ENCODE results near the gene CEP70. TPM values are rescaled to one million over a fixed set of nuclear protein-coding genes. Genes with fewer than 3 reads are reported as not detected.

Gene CEP70, protein sequence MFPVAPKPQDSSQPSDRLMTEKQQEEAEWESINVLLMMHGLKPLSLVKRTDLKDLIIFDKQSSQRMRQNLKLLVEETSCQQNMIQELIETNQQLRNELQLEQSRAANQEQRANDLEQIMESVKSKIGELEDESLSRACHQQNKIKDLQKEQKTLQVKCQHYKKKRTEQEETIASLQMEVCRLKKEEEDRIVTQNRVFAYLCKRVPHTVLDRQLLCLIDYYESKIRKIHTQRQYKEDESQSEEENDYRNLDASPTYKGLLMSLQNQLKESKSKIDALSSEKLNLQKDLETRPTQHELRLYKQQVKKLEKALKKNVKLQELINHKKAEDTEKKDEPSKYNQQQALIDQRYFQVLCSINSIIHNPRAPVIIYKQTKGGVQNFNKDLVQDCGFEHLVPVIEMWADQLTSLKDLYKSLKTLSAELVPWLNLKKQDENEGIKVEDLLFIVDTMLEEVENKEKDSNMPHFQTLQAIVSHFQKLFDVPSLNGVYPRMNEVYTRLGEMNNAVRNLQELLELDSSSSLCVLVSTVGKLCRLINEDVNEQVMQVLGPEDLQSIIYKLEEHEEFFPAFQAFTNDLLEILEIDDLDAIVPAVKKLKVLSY
- total RNA-seq: 23.8 and 26.3 TPM in 2 replicates

DNA sequence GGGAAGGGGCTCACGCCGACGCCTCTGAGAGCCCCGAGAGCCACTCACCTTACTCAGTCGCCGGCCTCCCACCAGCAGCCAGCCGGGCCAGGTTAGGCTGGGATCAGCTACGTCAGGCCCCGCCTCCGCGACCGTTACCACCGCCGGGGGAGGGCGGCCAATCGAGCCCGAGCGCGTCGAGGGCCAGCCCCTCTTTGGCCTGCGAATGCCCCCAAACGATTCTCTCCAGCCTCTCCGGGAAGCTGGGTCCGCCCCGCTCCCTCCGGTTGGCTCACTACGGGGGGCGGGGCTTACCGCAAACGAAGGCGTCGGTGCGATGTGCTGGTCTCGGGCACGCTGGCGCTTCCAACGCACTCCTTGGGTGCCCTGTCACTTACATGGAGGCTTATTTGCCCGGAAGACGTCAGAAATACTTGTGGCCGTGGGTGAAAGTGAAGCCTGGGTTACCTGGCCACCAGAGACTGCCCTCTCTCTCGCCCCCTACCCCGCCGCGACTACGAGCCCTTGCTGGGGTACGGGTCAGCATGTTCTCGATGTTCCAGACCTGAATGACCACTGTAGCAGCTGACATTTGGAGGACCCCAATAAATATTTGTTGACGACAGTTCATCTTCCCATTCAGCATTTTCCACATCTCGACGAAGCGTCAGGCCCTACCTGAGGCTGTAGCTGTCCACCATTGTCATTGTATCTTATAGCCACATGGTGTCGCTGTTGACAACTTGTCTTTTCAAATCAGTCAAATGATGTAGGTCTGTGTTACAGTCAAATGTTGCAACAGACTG is at the start of gene CEP70:
TSS of gene CEP70 (minus strand) at position 111 of the 785 bp plus-strand sequence. CDS start 21,333 bp downstream, outside the sequence.

DNA sequence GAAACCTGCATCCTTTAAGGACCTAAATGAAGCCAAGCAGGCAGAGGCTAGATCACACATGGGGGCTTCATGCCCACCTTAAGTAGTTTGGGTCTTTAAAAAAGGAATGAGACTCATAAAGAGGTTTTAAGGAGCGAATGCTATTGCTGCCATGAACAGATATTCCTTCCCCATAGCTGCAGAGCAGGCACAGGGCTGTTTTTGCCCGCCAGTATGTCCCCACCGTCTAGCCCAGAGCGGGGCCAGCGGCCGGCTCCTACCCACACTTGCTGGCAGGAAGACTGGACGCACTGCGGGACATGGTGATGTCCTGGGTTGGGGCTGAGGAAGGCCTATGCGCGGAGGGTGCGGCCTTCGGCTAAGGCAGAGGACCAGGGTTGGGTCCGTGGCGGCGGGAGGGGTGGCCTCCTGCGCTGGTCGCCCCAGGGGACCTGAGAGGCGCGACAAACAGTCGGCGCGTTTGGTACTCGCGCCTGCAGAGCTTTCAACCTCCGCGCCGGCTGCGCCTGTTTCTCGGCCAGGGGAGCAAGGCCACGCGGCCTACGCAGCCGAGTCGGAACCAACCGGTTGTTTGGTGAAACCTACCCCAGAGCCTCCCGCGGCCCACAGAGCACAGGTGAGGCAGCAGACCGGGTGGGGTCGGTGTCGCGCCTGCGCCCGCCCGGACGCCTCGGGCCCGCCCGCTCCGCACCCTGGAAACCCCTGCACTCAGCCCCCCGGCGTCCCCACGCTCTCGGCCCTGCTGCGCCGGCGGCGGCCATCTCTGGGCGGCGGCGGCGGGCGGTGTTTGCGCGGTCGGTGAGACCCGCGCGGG is 14.5 kb upstream of the CEP70 start, which contains the start of gene FAIM:
TSS of gene FAIM (plus strand) at position 450 of the 814 bp plus-strand sequence. CDS start 10,956 bp downstream, outside the sequence.

Other genes with a start within 250 kb of the CEP70 start
- gene MRAS, start 245.7 kb downstream of the CEP70 start, total RNA-seq: 29.1 and 40.8 TPM in 2 replicates
- gene ESYT3, start 159.6 kb downstream of the CEP70 start, total RNA-seq: 0.16 TPM in 1 of 2 replicates, not detected in the other
- gene FAIM, start 14.5 kb upstream of the CEP70 start, total RNA-seq: 7.0 and 10.7 TPM in 2 replicates
- gene PIK3CB, start 240.7 kb upstream of the CEP70 start, total RNA-seq: 3.9 and 11.5 TPM in 2 replicates